ENCODE results near the gene NF1. TPM values are rescaled to one million over a fixed set of nuclear protein-coding genes. Genes with fewer than 3 reads are reported as not detected.

The NF1 gene
- total RNA-seq, 1 donor from 2014 or later, result 53.1 TPM

- no peak overlapping the region for H3K4me3 ChIP-seq
- H3K27me3 ChIP-seq (ENCODE audit: low read depth), result no peaks in the 10 kb centered on the region
- peaks cover 11% of the 10 kb centered on the region for H3K4me1 ChIP-seq
- intact Hi-C loops (cut with DNase I), result no loop called here
- peaks cover 12% of the 10 kb centered on the region for H3K36me3 ChIP-seq
- ATAC-seq, result peak in 1 of 2 donors; percentile 41
- no peak overlapping the region for H3K27ac ChIP-seq
- no peak for DNase-seq
- H3K9me3 ChIP-seq, result no peaks in the 10 kb centered on the region
- TF ChIP-seq CTCF (IDR thresholded peaks at IDR 0.05), result no peak
Measured at GRCh38 chr17:31321966-31322365, 227.2 kb downstream of the NF1 start.

- Histone ChIP-seq H3K9me3 (no peaks in the 10 kb centered on the region), H3K27ac (no peak overlapping the region), H3K4me1 (peaks cover under 1% of the 10 kb centered on the region), H3K36me3 (peaks cover 22% of the 10 kb centered on the region), H3K27me3 (ENCODE audit: low read depth) (no peaks in the 10 kb centered on the region), H3K4me3 (no peak overlapping the region)
- DNase-seq (no peak), ATAC-seq (no peak)
- intact Hi-C loops (cut with DNase I), result no loop called here
- no peak for TF ChIP-seq CTCF (IDR thresholded peaks at IDR 0.05)
Measured at GRCh38 chr17:31323551-31323950, 228.8 kb downstream of the NF1 start.

- H3K9me3 ChIP-seq, result no peaks in the 10 kb centered on the region
- no peaks in the 10 kb centered on the region for H3K4me1 ChIP-seq
- no peaks in the 10 kb centered on the region for H3K27me3 ChIP-seq (ENCODE audit: low read depth)
- H3K4me3 ChIP-seq, result no peak overlapping the region
- no peak for TF ChIP-seq CTCF (IDR thresholded peaks at IDR 0.05)
- ATAC-seq (no peak), DNase-seq (no peak)
- no peak overlapping the region for H3K27ac ChIP-seq
- H3K36me3 ChIP-seq, result peaks cover 38% of the 10 kb centered on the region
- intact Hi-C loops (cut with DNase I), result no loop called here
Measured at GRCh38 chr17:31327534-31328159, 232.9 kb downstream of the NF1 start.

- Histone ChIP-seq H3K27me3 (ENCODE audit: low read depth) (no peaks in the 10 kb centered on the region), H3K9me3 (no peaks in the 10 kb centered on the region), H3K27ac (no peak overlapping the region), H3K4me1 (no peaks in the 10 kb centered on the region), H3K36me3 (peaks cover 38% of the 10 kb centered on the region), H3K4me3 (no peak overlapping the region)
- ATAC-seq (no peak), DNase-seq (no peak)
- intact Hi-C loops (cut with DNase I), result no loop called here
- TF ChIP-seq CTCF (IDR thresholded peaks at IDR 0.05), result no peak
Measured at GRCh38 chr17:31328160-31328535, 233.4 kb downstream of the NF1 start.

- ATAC-seq, result no peak
Measured at GRCh38 chr17:31329221-31329620, 234.4 kb downstream of the NF1 start.

More at GRCh38 chr17:31329221-31329620, 234.4 kb downstream of the NF1 start:
- Histone ChIP-seq H3K27ac (no peak overlapping the region), H3K4me3 (no peak overlapping the region), H3K36me3 (peaks cover 40% of the 10 kb centered on the region), H3K27me3 (ENCODE audit: low read depth) (no peaks in the 10 kb centered on the region), H3K4me1 (no peaks in the 10 kb centered on the region), H3K9me3 (no peaks in the 10 kb centered on the region)
- intact Hi-C loops (cut with DNase I), result no loop called here
- TF ChIP-seq CTCF (IDR thresholded peaks at IDR 0.05), result no peak
- no peak for DNase-seq

Measured in lower lobe of right lung (tissue), 2 donors.